GM12872 (cell line): ENCODE data around the gene HLF.

Source experiments
- CTCF ChIP-seq: IDR thresholded peaks from 3 replicates; pipeline ENCODE4 v1.5.1; 2011; ENCODE audit warnings: low read depth, mild to moderate bottlenecking, low read length, moderate library complexity; ENCODE audit not compliant: insufficient read depth

The HLF gene

GRCh38 chr17:55363033-55363432 is 98.3 kb downstream of the HLF start:
- TF ChIP-seq CTCF = no peak

GRCh38 chr17:55366020-55366481 is 101.3 kb downstream of the HLF start:
- no peak for TF ChIP-seq CTCF

GRCh38 chr17:55368706-55369105 is 103.9 kb downstream of the HLF start:
- no peak for TF ChIP-seq CTCF
